Endothelial cell of umbilical vein (primary cell): ENCODE measurements around the gene CLTCL1. TPM values are rescaled to one million over a fixed set of nuclear protein-coding genes. Genes with fewer than 3 reads are reported as not detected.

ENCODE experiments used
- BruUV-seq: library from RNA; stranded (reverse); fragments of 400-500 nt; replicated peaks from 2 replicates; lab custom pipeline; 2021; lab: Mats Ljungman, UMichigan
- CTCF ChIA-PET: fragments of 300-600, 350-600 bp; sonication (Branson Sonifier 250); formaldehyde crosslinking; loops from one replicate; lab custom pipeline; 2021; ENCODE audit warnings: antibody characterized with exemption, inconsistent platforms; lab: Charles Lee
- POLR2A ChIA-PET: fragments of 300-600, 350-600 bp; sonication (Branson Sonifier 250); formaldehyde crosslinking; loops from one replicate; lab custom pipeline; 2021; ENCODE audit warnings: antibody characterized with exemption, inconsistent platforms; lab: Charles Lee
- DNase-seq: peaks from one replicate; pipeline ENCODE4 v3.0.0-alpha.2; 2011; ENCODE audit warnings: low read depth, low spot score
- FAIRE-seq: peaks from 2 replicates; lab custom pipeline; 2011; peaks lifted over from hg19 to GRCh38; lab: Jason Lieb, UNC
- H2AFZ ChIP-seq: 2 replicates; pipeline ENCODE4 v1.6.0; 2012; ENCODE audit warnings: low read depth, low read length, control low read depth, inconsistent platforms
- H3K27ac ChIP-seq: 2 replicates; pipeline ENCODE4 v1.5.1; 2011; ENCODE audit warnings: low read depth, mild to moderate bottlenecking, control low read depth, low read length, moderate library complexity; ENCODE audit not compliant: insufficient read depth
- H3K27me3 ChIP-seq, 2 experiments: 2 replicates each; pipeline versions ENCODE4 v1.6.0 to v1.6.1; 2011; ENCODE audit warnings: low read length in 2 of 2, mixed read lengths in 1 of 2; ENCODE audit not compliant: control insufficient read depth in 2 of 2, insufficient read depth in 2 of 2
- H3K36me3 ChIP-seq, 2 experiments: 2 replicates in 1 of 2; 3 replicates in 1 of 2; pipeline ENCODE4 v1.5.1; 2011; ENCODE audit warnings: low read length in 2 of 2, mild to moderate bottlenecking in 1 of 2, moderate library complexity in 1 of 2; ENCODE audit not compliant: control insufficient read depth in 2 of 2, insufficient read depth in 2 of 2; ENCODE audit errors: extremely low read depth in 1 of 2
- H3K4me1 ChIP-seq: 3 replicates; pipeline ENCODE4 v1.5.1; 2011; ENCODE audit warnings: mild to moderate bottlenecking, low read length; ENCODE audit not compliant: control insufficient read depth, insufficient read depth; ENCODE audit errors: extremely low read depth
- H3K4me2 ChIP-seq: 2 replicates; pipeline ENCODE4 v1.6.1; 2011; ENCODE audit warnings: low read length, control low read depth, mixed read lengths; ENCODE audit not compliant: insufficient read depth
- H3K4me3 ChIP-seq, 3 experiments: fragments of 200-600 bp in 1 of 3; sonication (generic), shearing (Covaris generic) in 1 of 3; replicated peaks in 1 of 3; 2 replicates each; pipeline ENCODE4 v1.5.1; 2011 to 2016; ENCODE audit warnings: control low read depth in 3 of 3, low read length in 3 of 3, mild to moderate bottlenecking in 2 of 3, inconsistent platforms in 1 of 3, low read depth in 1 of 3, moderate library complexity in 1 of 3; ENCODE audit not compliant: insufficient read depth in 1 of 3
- H3K79me2 ChIP-seq: 2 replicates; pipeline ENCODE4 v1.6.0; 2012; ENCODE audit warnings: low read length, inconsistent platforms; ENCODE audit not compliant: control insufficient read depth, insufficient read depth
- H3K9ac ChIP-seq: replicated peaks from 2 replicates; pipeline ENCODE3; 2011; ENCODE audit warnings: low read length, control low read depth; ENCODE audit not compliant: insufficient read depth; ENCODE audit errors: extremely low read depth
- H3K9me1 ChIP-seq: replicated peaks from 3 replicates; pipeline ENCODE4 v1.6.0; 2011; ENCODE audit warnings: mild to moderate bottlenecking, low read length; ENCODE audit not compliant: control insufficient read depth, insufficient read depth; ENCODE audit errors: extremely low read depth
- H3K9me3 ChIP-seq: replicated peaks from 2 replicates; pipeline ENCODE4 v1.5.1; 2012; ENCODE audit warnings: low read length, inconsistent platforms; ENCODE audit not compliant: control insufficient read depth, insufficient read depth
- H4K20me1 ChIP-seq: replicated peaks from 2 replicates; pipeline ENCODE3; 2011; ENCODE audit warnings: mild to moderate bottlenecking, low read length; ENCODE audit not compliant: control insufficient read depth, insufficient read depth; ENCODE audit errors: extremely low read depth
- EZH2 ChIP-seq: IDR thresholded peaks from 2 replicates; pipeline ENCODE4 v1.6.1; 2012; ENCODE audit warnings: borderline replicate concordance, low read depth, mild to moderate bottlenecking, moderate library complexity, low read length, inconsistent platforms; ENCODE audit not compliant: severe bottlenecking
- FOS ChIP-seq: IDR thresholded peaks from 2 replicates; pipeline ENCODE4 v1.6.1; 2011; ENCODE audit warnings: mild to moderate bottlenecking, low read length, moderate library complexity, borderline replicate concordance; ENCODE audit not compliant: insufficient read depth
- GATA2 ChIP-seq: IDR thresholded peaks from 2 replicates; pipeline ENCODE4 v1.7.0; 2011; ENCODE audit warnings: low read depth, mild to moderate bottlenecking, moderate library complexity, mixed read lengths, low read length; ENCODE audit not compliant: insufficient read length, insufficient read depth
- JUN ChIP-seq: IDR thresholded peaks from 2 replicates; pipeline ENCODE4 v1.6.1; 2011; ENCODE audit warnings: borderline replicate concordance, low read depth; ENCODE audit not compliant: insufficient read length, insufficient read depth
- MYC ChIP-seq: IDR thresholded peaks from one replicate; pipeline ENCODE4 v1.6.1; 2011; ENCODE audit warnings: mild to moderate bottlenecking, low read depth, low read length
- POLR2A ChIP-seq: IDR thresholded peaks from 2 replicates; pipeline ENCODE4 v1.6.1; 2012; ENCODE audit warnings: low read depth, mild to moderate bottlenecking, control low read depth, low read length
- POLR2AphosphoS5 ChIP-seq: IDR thresholded peaks from 2 replicates; pipeline ENCODE4 v1.6.1; 2012; ENCODE audit warnings: low read depth, mild to moderate bottlenecking, control low read depth, low read length, moderate library complexity; ENCODE audit not compliant: insufficient read depth
- dilution Hi-C: fragments of 300-500 bp; cut with MboI; formaldehyde crosslinking; loops from one replicate; pipeline ENCODE4 v1.15.0; 2019; ENCODE audit warnings: low sequenced_read_pairs; ENCODE audit not compliant: extremely low pct_ligation_motif_present
- intact Hi-C: fragments of 100-400 bp; cut with micrococcal nuclease; formaldehyde crosslinking; loops from one replicate; pipeline ENCODE4 v1.10.0; 2022
- polyA plus RNA-seq, 4 experiments: library from polyadenylated mRNA; depleted of rRNA in 3 of 4; stranded (reverse) in 3 of 4; unstranded in 1 of 4; fragments of >200 nt; gene quantifications; 2 replicates each; pipeline versions ENCODE4 v1.2.1 to v1.2.3, GENCODE V29; 2011 to 2012; ENCODE audit warnings: missing spikeins in 1 of 4
- total RNA-seq: library from RNA; stranded (reverse); gene quantifications from 2 replicates; pipeline ENCODE4 v1.2.3, GENCODE V29; 2021
- TF ChIP-seq, protein P1 (sequence below): IDR thresholded peaks from 2 replicates; pipeline ENCODE4 v1.6.1; 2011; ENCODE audit not compliant: insufficient read depth, insufficient read length
- TF ChIP-seq, protein P2 (sequence below), 2 donors: IDR thresholded peaks; 1 replicate in 1 of 2; 2 replicates in 1 of 2; pipeline ENCODE4 v1.5.1; 2011; ENCODE audit warnings: low read length in 2 of 2, mild to moderate bottlenecking in 2 of 2, moderate library complexity in 2 of 2, control low read depth in 1 of 2, inconsistent platforms in 1 of 2, low read depth in 1 of 2; ENCODE audit not compliant: insufficient read depth in 1 of 2; ENCODE audit errors: extremely low read depth in 1 of 2

CLTCL1 gene
- total and polyA plus RNA-seq, 2 donors (not counting 3 experiments of a cell fraction or from before 2014, with no cell fraction given) = 5.0 to 6.2 TPM

DNA sequence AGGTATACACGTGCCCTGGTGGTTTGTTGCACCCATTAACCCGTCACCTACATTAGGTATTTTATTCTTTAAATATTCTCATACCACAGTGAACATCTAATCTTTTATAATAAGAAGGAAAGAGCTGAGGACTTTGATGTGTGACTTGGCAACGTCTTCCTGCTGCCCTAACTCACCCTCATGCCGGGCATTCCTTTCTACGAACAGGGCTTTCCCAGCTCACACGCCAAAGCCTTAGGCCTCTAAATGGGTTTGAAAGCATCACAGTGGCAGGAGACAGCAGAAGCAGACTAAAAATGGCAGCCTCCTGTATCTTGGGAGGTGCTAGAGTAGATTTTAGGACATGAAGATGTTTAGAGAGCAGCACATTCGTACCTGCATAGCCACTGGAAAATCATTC is 52.6 kb downstream of the CLTCL1 start:
- DNase-seq = no peak
- no peak for TF ChIP-seq POLR2AphosphoS5
- TF ChIP-seq POLR2A = no peak
- TF ChIP-seq EZH2 = no peak
- no peak for TF ChIP-seq MYC
- TF ChIP-seq, protein P1, sequence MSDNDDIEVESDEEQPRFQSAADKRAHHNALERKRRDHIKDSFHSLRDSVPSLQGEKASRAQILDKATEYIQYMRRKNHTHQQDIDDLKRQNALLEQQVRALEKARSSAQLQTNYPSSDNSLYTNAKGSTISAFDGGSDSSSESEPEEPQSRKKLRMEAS = no peak
- TF ChIP-seq FOS = no peak
- no peak for TF ChIP-seq JUN
- ChIA-PET POLR2A (no interaction called here), CTCF (no interaction called here)
- no peak overlapping the region for H3K9ac ChIP-seq
- no peaks in the 10 kb centered on the region for H3K4me1 ChIP-seq
- no TSS peak for BruUV-seq
- H3K9me3 ChIP-seq = no peaks in the 10 kb centered on the region
- H4K20me1 ChIP-seq = no peaks in the 10 kb centered on the region
- no peak for FAIRE-seq
- H3K36me3 ChIP-seq = no peaks in the 10 kb centered on the region
- H3K4me3 ChIP-seq = no peak overlapping the region
- intact Hi-C loops = no loop called here
- dilution Hi-C loops = no loop called here
- H3K79me2 ChIP-seq = no peaks in the 10 kb centered on the region
- H2AFZ ChIP-seq = no peak overlapping the region
- no peak overlapping the region for H3K27ac ChIP-seq
- H3K27me3 ChIP-seq = no peaks in the 10 kb centered on the region
- H3K9me1 ChIP-seq = no peaks in the 10 kb centered on the region
- no peak overlapping the region for H3K4me2 ChIP-seq

DNA sequence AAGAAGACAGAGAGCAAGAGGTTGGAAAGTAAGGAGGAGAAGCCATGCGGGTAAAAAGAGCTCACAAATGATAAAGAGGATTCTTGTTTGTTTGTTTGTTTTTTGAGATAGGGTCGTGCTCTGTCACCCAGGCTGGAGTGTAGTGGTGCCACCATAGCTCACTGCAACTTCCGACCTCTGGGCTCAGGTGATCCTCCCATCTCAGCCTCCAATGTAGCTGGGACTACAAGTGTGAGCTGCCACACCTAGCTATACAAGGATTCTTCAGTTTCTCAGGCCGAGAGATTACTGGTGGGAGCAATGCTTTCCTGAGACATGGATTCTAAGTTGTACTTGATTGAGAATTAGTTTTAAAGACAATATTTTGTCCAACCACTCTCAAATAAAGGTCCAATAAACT is 55.6 kb downstream of the CLTCL1 start:
- dilution Hi-C loops = no loop called here
- Histone ChIP-seq H3K27ac (no peak overlapping the region), H3K4me2 (no peak overlapping the region), H2AFZ (no peak overlapping the region), H3K79me2 (no peaks in the 10 kb centered on the region), H3K9me3 (no peaks in the 10 kb centered on the region), H4K20me1 (no peaks in the 10 kb centered on the region), H3K4me1 (no peaks in the 10 kb centered on the region), H3K9ac (no peak overlapping the region), H3K27me3 (no peaks in the 10 kb centered on the region), H3K9me1 (no peaks in the 10 kb centered on the region), H3K4me3 (no peak overlapping the region), H3K36me3 (no peaks in the 10 kb centered on the region)
- no TSS peak for BruUV-seq
- ChIA-PET CTCF (interaction anchor here (0.6 to 1.0 kb wide), 2 partner anchors 15 to 39 kb away, joined by 3 read pairs; no protein-coding TSS in a partner anchor), POLR2A (no interaction called here)
- TF ChIP-seq MYC = no peak
- TF ChIP-seq, protein P1 = no peak
- TF ChIP-seq EZH2 = no peak
- TF ChIP-seq POLR2A = no peak
- TF ChIP-seq, protein P2, sequence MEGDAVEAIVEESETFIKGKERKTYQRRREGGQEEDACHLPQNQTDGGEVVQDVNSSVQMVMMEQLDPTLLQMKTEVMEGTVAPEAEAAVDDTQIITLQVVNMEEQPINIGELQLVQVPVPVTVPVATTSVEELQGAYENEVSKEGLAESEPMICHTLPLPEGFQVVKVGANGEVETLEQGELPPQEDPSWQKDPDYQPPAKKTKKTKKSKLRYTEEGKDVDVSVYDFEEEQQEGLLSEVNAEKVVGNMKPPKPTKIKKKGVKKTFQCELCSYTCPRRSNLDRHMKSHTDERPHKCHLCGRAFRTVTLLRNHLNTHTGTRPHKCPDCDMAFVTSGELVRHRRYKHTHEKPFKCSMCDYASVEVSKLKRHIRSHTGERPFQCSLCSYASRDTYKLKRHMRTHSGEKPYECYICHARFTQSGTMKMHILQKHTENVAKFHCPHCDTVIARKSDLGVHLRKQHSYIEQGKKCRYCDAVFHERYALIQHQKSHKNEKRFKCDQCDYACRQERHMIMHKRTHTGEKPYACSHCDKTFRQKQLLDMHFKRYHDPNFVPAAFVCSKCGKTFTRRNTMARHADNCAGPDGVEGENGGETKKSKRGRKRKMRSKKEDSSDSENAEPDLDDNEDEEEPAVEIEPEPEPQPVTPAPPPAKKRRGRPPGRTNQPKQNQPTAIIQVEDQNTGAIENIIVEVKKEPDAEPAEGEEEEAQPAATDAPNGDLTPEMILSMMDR (IDR thresholded peaks at IDR 0.05; ENCODE audit: extremely low read depth in 1 of 2, insufficient read depth in 1 of 2, low read depth in 1 of 2, low read length in 2 of 2) = no peak
- TF ChIP-seq GATA2 = no peak
- TF ChIP-seq FOS = no peak
- TF ChIP-seq JUN = no peak
- no peak for TF ChIP-seq POLR2AphosphoS5
- FAIRE-seq (no peak), DNase-seq (no peak)
- intact Hi-C loops = no loop called here
